ENCODE measurements around the gene KSR2.
"Not testable (repeated sequence)": the region's sequence is repeated elsewhere in the genome, so short reads cannot be mapped to it uniquely, and the experiment has no call there.

The KSR2 gene

DNA sequence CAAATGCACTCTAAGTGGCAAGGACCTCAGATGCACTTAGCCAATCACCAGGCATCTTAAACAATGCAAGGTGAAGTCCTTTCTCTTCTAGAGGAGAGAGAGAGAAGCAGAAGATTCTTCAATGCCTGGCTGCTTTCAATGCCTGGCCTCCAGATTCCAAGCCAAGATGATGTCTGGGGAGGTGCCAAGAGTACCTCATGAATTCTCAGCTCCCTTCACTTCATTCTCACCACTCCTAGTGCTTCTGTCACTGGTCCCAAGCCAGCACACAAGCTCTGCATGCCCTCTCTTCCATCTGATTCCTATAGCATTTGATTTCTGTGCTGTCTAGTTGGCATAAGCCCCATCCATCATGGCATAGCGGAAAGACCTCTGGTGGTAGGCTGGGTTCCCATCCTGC is 225.0 kb downstream of the KSR2 start:
- DNase-seq, result no peak

DNA sequence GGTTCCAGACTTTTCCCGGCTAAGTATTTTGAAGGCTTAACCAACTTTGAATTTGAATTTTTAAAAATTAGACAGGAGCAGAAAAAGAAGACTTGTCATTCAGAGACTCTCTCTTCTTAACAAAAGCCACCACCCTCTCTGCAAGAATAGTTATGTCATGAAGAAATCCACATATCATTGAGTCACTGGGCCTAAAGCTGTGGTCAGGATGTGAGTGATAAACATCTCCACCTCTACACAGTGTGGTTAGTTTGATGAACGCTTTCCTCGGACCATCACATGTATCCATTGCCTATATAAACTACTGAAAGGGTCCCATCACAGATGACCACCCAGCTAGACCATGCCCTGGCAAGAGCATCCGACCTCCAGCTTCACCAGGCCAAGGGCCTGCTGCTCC is 226.1 kb downstream of the KSR2 start:
- no peak for DNase-seq

DNA sequence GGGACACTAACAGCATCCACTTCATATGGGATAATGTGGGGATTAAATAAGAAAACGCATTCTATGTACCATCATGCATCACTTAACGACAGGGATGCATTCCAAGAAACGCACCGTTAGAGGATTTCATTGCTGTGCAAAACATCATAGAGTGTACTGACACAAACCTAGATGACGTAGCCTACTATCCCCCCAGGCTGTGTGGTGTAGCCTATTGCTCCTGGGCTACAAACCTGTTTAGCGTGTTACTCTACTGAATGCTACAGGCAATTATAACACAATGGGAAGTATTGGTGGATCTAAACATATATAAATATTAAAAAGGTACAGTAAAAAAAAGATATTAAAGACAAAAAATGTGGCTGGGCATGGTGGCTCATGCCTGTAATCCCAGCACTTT is 230.6 kb downstream of the KSR2 start:
- no peak for DNase-seq

DNA sequence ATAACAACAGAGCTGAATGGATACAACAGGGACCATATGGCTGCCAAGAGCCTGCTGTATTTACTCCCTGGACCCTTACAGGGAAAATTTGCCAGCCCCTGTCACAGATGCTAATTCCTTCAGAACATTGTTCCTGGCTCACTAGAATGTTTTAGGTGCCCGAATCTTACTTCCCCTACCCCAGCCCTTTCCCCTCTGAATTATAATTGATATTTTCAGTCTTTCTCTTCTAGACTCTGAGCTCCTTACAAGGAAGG is 235.3 kb downstream of the KSR2 start:
- DNase-seq, result no peak

DNA sequence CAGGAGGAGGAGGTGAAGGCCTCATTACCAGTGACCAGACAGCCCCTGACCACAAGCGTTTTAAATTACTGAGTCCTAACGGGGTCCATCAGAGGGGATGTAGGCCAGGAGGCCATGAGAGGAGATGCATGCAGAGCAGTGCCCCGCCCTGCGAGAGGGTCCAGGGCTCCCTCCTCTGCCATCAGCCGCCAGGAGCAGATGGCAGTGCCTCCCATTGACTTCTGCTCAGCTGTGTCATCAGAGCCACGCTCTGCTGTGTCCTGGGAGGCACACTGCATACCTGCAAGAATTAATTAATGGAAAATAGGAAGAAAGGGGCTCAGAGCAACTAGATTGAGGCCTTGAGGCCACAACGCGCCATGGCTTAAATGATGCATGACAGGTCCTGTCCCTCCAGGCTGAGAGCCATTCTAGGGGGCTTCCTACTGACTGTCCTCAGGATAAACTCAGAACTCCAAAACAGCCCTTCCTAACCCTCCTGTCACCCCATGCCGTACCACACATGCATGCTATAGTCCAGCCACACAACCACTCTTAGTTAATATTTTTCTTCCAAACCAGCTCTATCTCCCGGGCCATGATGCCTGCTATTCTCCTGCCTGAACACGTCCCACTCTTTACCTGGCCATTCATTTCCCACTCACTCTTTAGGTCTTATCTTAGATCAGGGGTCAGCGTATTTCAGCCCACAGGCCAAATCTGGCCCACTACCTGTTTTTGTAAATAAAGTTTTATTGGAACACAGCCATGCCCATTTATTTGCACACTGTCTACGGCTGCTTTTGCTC is 235.8 kb downstream of the KSR2 start:
- DNase-seq, result no peak

DNA sequence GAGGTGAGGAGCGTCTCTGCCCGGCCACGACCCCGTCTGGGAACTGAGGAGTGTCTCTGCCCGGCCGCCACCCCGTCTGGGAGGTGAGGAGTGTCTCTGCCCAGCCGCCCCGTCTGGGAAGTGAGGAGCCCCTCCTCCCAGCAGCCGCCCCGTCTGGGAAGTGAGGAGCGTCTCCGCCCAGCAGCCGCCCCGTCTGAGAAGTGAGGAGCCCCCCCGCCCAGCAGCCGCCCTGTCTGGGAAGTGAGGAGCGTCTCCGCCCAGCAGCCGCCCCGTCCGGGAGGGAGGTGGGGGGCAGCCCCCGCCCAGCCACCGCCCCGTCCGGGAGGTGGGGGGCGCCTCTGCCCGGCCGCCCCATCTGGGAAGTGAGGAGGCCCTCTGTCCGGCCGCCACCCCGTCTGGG is 237.7 kb downstream of the KSR2 start:
- DNase-seq, result not testable (repeated sequence)

DNA sequence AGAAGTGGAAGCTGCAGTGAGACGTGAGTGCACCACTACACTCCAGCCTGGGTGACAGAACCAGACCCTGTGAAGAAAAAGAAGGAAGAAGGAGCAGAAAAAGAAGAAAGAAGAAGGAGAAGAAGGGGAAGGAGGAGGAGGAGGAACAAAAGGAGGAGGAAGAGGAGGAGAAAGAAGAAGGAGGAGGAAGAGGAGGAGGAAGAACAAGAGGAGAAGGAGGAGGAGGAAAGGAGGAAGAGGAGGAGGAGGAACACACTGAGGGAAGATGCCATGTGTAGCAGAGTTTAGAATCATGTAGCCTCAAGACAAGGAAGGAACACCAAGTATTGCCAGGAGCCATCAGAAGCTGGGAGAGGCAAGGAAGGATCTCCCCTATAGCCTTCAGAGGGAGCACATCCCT is 241.5 kb downstream of the KSR2 start:
- no peak for DNase-seq

DNA sequence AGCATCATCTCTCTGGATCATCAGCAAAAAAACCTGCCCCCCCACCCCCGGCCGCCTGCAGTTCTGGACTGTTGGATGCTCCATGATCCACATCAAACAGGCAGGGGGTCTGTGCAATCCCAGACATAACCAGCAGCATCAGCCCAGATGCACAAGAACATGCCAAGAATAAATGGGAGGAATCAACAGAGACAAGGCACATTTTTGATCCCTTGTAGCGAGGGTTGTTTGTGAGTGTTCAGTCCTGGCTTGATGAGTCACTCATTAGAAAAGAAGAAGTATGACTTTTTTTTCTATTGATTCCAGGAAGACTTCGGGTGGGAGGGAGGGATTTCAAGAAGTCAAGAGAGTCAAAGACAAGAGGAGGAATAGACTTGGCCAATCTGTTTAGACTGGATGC is 244.2 kb downstream of the KSR2 start:
- no peak for DNase-seq

DNA sequence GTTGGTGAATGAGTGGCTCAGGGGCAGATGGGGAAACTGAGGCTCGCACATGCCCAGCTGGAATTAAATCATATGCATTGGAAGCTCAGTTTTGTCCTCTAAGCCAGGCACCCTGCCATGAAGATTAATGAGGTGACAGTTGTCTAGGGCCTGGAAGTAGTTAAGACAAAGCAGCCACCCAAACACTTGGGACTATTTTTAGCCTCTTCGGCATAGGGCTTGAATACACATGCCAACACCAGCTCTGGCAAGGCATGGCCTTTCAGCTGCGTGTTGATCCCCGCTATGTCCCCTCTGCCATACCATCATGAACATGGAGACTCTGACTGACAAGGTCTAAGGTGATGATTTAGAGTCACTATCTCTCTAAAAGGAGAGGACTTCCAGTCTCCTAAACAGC is 250.2 kb downstream of the KSR2 start:
- no peak for DNase-seq

DNA sequence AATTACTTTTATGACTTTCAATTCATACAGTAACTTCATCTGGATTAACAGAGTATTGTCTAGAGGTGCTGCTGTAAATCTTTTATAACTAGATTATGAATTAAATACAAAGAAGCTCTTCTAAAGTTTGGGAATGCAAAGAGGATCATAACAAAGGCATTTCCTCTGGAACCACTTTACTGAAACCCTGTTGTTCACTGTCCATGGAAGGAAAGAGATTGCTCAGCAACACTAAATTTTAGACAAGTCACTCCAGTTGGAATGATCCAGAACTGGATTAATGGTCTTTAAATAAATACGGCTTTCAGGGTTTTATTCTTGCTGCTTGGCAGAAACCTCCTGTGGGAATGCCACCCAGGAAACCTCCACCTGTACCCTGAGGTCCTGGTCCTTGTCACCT is 250.6 kb downstream of the KSR2 start:
- no peak for DNase-seq

DNA sequence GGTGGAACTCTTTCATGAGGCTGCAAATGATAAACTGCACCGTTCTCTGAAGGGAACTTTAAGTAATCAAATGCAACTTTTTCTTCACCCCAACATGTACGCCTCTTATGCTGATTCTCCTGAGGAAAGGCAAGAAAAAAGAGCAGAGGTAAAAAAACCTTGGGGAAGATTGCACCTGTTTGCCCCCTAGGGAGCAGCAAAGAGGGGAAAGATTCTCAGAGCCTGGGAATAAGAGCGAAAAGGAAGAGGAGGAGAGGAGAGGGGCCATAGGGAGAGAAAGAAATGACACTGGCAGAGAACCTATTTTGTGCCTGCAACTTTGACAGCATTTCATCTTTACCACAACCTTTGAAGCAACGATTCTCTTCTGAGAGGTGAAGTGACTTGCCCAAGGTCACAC is 254.6 kb downstream of the KSR2 start:
- DNase-seq, result no peak

DNA sequence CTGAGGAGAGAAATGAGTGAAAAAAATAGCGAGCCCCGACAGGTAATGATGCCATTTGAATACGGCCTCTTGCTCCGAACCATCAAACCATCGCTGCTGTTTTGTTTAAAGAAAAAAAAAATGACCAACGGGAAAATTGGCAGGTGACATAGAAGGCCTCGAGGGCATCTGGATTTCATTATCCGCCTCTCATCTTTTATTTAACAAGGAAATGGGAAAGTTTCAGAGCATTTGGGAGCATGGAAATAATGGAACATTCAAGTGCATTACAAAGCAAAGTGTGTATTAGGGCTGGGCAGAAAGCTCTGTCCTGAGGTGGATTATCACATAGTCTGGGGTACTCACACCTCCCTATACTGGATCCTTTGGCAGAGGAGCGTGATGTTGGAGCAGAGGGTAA is 258.7 kb downstream of the KSR2 start:
- no peak for DNase-seq

DNA sequence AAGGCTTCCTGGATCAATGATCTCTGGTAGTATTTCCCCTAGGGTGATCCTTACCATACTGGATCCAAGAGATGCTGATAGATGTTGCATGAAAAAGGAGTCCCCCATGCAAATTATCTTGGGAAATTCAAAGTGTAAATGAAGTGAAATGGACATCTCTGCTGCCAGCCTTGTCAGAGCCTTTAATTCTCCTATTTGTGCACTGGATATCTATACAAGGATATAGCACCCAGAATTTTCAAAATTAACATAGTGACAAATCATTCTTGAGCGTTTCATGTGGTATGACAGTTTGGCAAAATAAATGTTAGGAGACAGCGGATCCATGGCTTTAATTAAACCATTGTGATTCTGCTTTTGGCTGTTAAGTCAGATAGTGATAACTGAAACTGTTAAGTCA is 260.9 kb downstream of the KSR2 start:
- DNase-seq, result no peak

DNA sequence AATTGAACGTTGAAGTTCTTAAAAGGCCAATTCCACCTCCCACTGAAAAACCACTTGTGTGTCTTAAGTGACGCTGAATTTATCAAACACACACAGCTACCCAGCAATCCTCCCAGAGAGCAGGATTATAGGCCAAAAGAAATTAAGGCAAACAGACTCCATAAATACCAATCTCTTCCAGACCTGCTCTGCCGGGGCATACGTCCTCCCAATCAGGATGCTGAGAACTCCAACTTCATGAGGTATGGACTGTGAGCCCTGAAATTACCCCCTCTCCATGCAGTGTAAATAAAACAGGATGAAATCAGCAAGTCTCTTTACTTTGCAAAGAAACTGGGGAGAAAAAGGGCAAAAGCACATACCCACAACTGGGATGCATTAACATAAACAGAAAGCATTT is 265.2 kb downstream of the KSR2 start:
- DNase-seq, result no peak

DNA sequence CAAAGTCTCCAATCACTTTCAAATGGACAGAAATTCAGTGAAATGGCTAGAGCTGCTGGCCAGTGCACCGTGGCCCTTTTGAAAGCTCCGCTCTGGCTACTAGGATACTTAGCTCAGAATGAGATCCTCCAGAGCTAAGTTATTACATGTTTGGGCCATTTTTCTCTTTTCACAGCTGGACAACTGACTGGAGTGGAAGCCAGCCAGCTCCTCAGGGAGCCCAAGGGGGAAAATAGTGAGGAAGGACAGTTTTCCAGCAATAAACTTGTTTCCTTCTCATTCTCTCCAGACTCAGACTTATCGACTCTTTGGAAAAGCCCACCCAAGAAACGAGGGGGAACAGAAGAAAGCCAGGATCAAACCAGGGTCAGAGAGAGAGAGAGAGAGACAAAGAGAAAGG is 266.0 kb downstream of the KSR2 start:
- no peak for DNase-seq

DNA sequence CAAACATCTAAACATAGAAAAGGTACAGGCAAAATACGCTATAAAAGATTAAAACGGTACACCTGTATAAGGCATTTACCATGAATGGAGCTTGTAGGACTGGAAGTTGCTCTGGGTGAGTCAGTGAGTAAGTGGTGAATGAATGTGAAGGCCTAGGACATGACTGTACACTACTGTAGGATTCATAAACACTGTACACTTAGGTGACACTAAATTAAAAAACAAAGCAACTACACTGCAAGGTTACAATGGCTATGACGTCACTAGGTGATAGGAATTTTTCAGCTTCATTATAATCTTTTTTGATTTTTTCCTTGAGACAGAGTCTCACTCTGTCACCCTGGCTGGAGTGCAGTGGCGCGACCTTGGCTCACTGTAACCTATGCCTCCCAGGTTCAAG is 269.2 kb downstream of the KSR2 start:
- DNase-seq, result no peak

DNA sequence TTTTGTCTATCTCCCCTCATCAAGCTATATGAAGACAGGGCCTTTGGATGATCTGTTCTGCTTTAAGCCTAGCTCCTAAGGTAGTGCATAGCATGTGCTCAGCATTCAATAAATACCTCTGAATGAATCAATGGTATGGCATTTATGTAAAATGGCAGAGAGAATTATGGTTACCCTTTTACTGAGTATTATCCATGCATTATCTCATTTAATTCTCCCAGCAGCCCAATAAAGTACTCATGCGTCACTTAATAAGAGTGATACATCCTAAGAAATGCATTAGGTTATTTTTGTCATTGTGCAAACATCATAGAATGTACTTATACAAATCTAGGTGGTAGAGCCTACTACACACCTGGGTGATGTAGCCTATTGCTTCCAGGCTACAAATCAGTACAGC is 269.7 kb downstream of the KSR2 start:
- DNase-seq, result no peak

DNA sequence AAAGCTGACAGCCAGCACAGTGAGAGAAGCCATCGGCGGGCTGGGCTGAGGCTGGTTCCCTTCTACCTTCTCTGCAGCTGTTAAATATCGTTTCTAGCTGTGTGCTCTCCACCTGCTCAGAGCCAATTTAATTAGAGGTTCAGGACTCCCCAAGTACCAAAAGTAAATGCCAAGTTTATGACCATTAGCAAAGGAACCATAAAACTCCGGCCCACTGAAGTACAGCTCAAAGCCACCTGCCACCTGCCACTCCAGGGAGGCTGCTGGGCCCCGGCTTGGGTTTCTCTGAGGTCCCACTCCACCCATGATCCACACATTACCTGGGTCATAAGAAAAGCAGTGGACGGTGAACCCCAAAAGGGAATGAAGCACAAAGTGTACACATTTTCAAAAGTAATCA is 272.8 kb downstream of the KSR2 start:
- DNase-seq, result no peak

DNA sequence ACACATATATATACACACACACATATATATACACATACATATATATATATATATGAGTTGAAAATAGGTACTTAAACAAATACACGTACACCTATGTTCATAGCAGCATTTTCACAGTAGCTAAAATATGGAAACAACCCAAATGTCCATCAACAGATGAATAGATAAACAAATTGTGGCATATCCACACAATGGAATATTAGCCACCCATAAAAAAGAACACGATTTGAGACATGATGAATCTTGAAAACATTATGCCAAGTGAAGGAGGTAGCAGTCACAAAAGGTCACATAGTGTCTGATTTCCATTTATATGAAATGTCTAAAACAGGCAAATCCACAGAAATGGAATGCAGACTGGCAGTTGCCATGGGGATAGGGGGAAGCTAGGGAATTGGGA is 276.3 kb downstream of the KSR2 start:
- no peak for DNase-seq

DNA sequence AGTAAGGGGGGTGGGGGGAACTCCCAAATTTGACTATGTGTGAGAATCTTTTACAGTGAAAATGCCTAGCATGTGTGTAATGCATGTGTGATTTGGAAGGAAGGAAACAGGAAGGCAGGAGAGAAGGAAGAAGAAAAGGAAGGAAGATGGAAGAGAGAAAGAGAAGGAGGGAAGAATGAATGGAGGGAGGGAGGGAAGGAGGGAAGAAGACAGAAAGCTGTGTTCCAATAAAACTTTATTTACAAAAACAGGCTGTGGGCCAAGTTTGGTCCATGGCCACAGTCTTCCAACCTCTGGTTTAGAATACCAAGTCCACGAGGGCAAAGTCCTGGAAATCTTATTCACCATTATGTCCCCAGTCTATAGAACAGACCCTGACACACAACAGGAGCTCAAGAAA is 278.9 kb downstream of the KSR2 start:
- DNase-seq, result no peak

DNA sequence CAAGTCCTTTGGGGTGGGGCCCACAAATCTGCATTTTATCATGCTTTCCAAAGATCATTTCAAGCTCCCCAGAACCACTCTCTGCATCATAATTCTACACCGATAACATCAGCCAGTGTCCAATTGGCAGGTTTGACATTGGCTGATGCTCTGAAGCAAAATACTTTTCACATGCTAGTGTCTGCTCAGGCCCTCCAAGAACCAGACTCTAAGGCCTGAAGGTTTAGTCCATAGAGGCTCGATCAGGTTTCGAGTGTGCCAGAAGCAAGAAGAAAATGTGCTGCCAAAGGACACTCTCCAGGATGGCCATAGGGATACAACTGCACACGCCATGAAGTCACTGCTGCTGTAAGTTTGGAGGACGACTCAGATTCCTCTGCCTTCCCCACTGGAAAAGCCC is 280.3 kb downstream of the KSR2 start:
- no peak for DNase-seq

DNA sequence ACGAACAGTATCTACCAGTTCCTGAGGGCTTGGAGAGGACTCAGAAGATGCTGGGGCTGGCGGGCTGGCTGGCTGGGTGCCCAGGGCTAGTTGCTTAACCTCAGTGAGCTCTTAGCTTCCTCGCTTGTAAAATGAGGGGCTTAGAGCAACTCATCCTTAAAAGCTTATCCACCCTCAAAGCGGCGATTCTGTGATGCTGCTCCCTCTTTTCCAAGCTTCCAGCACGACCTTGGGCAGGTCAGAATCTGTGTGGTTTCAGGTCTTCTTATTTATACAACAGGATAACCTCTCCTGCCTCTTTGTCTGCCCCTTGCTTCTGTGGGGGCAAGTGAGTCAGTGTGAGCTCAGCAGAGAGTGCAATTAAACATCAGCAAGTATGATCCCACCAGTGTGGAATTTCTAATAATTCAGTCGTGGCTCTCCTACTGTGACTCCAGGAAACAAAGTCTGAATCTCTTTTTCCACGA is 281.8 kb downstream of the KSR2 start:
- no peak for DNase-seq

DNA sequence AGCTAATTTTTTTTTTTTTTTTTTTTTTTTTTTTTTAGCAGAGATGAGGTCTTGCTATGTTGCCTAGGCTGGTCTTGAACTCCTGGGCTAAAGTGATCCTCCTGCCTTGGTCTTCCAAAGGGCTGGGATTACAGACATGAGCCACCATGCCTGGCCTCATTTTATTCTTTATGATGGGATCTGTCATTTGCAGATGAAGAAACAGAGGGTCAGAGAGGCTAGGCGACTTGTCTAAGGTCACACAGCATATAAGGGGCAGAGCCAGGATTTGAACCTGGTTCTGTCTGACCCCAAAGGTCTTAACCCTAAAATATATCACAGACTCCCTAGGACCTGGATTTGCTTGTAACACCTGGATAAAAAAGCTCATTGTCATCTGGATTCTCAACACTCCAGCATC is 282.6 kb downstream of the KSR2 start:
- DNase-seq, result no peak

DNA sequence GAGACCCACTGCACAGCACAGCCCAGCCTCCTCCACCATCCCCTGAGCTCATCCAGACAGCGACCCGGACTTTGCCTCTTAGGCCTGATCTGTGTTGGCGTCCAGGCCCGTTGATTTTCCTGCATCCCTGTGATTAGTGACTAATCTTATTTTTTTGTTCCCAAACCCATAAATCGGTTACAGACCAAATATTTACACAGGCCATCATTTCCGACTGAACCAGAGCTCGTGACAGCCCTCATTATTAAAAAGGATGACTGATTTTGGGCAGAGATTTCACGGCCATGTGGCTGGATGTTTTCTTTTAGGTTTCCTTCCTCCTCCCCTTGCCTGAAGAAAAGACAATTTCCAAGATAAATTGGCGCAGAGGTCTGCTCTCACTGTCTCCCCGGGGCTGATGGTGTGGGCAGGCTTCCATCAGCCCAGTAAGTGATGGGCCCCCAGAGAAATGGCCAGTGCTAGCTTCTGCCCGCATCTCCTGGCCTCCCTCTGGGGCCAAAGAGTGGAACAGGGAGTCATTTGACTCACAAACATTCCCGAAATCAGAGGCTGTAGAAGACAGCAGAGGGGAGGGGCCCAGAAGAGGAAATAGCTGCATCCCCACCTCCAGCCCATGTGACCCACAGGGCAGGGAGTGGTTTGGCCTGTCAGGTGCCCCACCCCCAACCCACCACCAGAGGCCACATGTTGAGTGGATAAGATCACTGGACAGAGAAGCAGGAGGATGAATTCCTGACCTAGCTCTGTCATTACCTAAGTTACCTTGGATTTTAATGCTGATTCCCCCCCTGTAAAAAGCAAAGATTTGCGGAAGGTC is 283.5 kb downstream of the KSR2 start:
- no peak for DNase-seq

DNA sequence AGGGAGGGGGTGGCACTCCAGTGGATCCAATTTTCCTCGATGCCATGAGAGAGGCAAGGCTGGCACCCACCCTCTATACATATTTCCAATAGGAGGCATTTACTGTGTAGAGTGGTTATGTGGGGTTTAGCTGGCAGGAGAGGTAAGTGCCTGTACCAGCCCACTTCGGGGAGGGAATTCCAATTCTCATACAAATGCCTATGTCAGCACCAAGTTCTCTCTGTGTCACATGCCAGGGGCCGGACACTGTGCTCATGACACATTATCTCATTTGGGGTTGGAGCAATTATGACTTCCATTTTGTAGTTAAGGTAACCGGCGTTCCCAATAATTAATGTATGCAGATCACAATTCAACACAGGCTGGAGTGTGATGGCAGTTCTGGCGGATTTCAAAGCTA is 284.3 kb downstream of the KSR2 start:
- no peak for DNase-seq
